Measurements from ENCODE around the gene LPGAT1. TPM values are rescaled to one million over a fixed set of nuclear protein-coding genes. Genes with fewer than 3 reads are reported as not detected.

LPGAT1 gene
- total RNA-seq, 2 donors from 2014 or later = 15.4 to 18.7 TPM

GRCh38 chr1:211811126-211811525 lies 19.4 kb downstream of the LPGAT1 start:
- Mint-ChIP-seq H3K36me3 (ENCODE audit: low read depth) (peaks cover 61% of the 10 kb centered on the region), H3K4me3 (no peak overlapping the region), H3K4me1 (peaks cover 8% of the 10 kb centered on the region), H3K27me3 (no peaks in the 10 kb centered on the region), H3K27ac (peak overlapping the region; percentile 15), H3K9me3 (no peaks in the 10 kb centered on the region)
- no peak for ATAC-seq (replicated peaks)

GRCh38 chr1:211808475-211808874 lies 22.1 kb downstream of the LPGAT1 start:
- no peak overlapping the region for H3K4me3 Mint-ChIP-seq
- H3K27me3 Mint-ChIP-seq = no peaks in the 10 kb centered on the region
- peaks cover 8% of the 10 kb centered on the region for H3K4me1 Mint-ChIP-seq
- H3K9me3 Mint-ChIP-seq = no peaks in the 10 kb centered on the region
- ATAC-seq (replicated peaks) = no peak
- H3K27ac Mint-ChIP-seq = no peak overlapping the region
- H3K36me3 Mint-ChIP-seq (ENCODE audit: low read depth) = peaks cover 80% of the 10 kb centered on the region

GRCh38 chr1:211804915-211805314 lies 25.6 kb downstream of the LPGAT1 start:
- Mint-ChIP-seq H3K4me3 (no peak overlapping the region), H3K4me1 (peaks cover 9% of the 10 kb centered on the region), H3K27me3 (no peaks in the 10 kb centered on the region), H3K9me3 (peaks cover 6% of the 10 kb centered on the region), H3K36me3 (ENCODE audit: low read depth) (peaks cover 77% of the 10 kb centered on the region), H3K27ac (no peak overlapping the region)
- no peak for ATAC-seq (replicated peaks)

GRCh38 chr1:211800925-211801607 lies 29.5 kb downstream of the LPGAT1 start:
- Mint-ChIP-seq H3K9me3 (peaks cover 6% of the 10 kb centered on the region), H3K4me1 (peaks cover 8% of the 10 kb centered on the region), H3K4me3 (no peak overlapping the region), H3K36me3 (ENCODE audit: low read depth) (peaks cover 48% of the 10 kb centered on the region), H3K27me3 (no peaks in the 10 kb centered on the region), H3K27ac (no peak overlapping the region)
- ATAC-seq (replicated peaks) = no peak

GRCh38 chr1:211797994-211798393 lies 32.6 kb downstream of the LPGAT1 start:
- H3K9me3 Mint-ChIP-seq = peaks cover 6% of the 10 kb centered on the region
- H3K4me1 Mint-ChIP-seq = peaks cover 8% of the 10 kb centered on the region
- H3K4me3 Mint-ChIP-seq = no peak overlapping the region
- no peaks in the 10 kb centered on the region for H3K27me3 Mint-ChIP-seq
- ATAC-seq (replicated peaks) = no peak
- H3K36me3 Mint-ChIP-seq (ENCODE audit: low read depth) = peaks cover 33% of the 10 kb centered on the region
- no peak overlapping the region for H3K27ac Mint-ChIP-seq

- Mint-ChIP-seq H3K27ac (no peak overlapping the region), H3K4me1 (no peaks in the 10 kb centered on the region), H3K4me3 (no peak overlapping the region), H3K36me3 (ENCODE audit: low read depth) (peaks cover 37% of the 10 kb centered on the region), H3K27me3 (no peaks in the 10 kb centered on the region), H3K9me3 (no peaks in the 10 kb centered on the region)
- no peak for ATAC-seq (replicated peaks)
These were observed 38.6 kb downstream of the LPGAT1 start for GRCh38 chr1:211791979-211792378.

- ATAC-seq (replicated peaks) = no peak
- Mint-ChIP-seq H3K4me1 (no peaks in the 10 kb centered on the region), H3K36me3 (ENCODE audit: low read depth) (peaks cover 57% of the 10 kb centered on the region), H3K27ac (no peak overlapping the region), H3K9me3 (no peaks in the 10 kb centered on the region), H3K4me3 (no peak overlapping the region), H3K27me3 (no peaks in the 10 kb centered on the region)
These were observed 40.7 kb downstream of the LPGAT1 start for GRCh38 chr1:211789641-211790464.

- Mint-ChIP-seq H3K9me3 (no peaks in the 10 kb centered on the region), H3K4me1 (no peaks in the 10 kb centered on the region), H3K27me3 (no peaks in the 10 kb centered on the region)
These were observed 41.9 kb downstream of the LPGAT1 start for GRCh38 chr1:211788626-211789025.

GRCh38 chr1:211783897-211784296 lies 46.7 kb downstream of the LPGAT1 start:
- Mint-ChIP-seq H3K36me3 (ENCODE audit: low read depth) (peaks cover 55% of the 10 kb centered on the region), H3K9me3 (no peaks in the 10 kb centered on the region), H3K27me3 (no peaks in the 10 kb centered on the region), H3K4me3 (no peak overlapping the region), H3K4me1 (no peaks in the 10 kb centered on the region), H3K27ac (no peak overlapping the region)
- no peak for ATAC-seq (replicated peaks)

More at GRCh38 chr1:211788626-211789025, 41.9 kb downstream of the LPGAT1 start:
- Mint-ChIP-seq H3K27ac (no peak overlapping the region), H3K36me3 (ENCODE audit: low read depth) (peaks cover 63% of the 10 kb centered on the region), H3K4me3 (no peak overlapping the region)
- ATAC-seq (replicated peaks) = no peak

GRCh38 chr1:211783266-211783665 lies 47.3 kb downstream of the LPGAT1 start:
- H3K4me1 Mint-ChIP-seq = no peaks in the 10 kb centered on the region
- H3K36me3 Mint-ChIP-seq (ENCODE audit: low read depth) = peaks cover 62% of the 10 kb centered on the region
- H3K9me3 Mint-ChIP-seq = no peaks in the 10 kb centered on the region
- no peak overlapping the region for H3K4me3 Mint-ChIP-seq
- no peak overlapping the region for H3K27ac Mint-ChIP-seq
- no peaks in the 10 kb centered on the region for H3K27me3 Mint-ChIP-seq
- no peak for ATAC-seq (replicated peaks)

- Mint-ChIP-seq H3K27ac (no peak overlapping the region), H3K4me3 (no peak overlapping the region), H3K27me3 (no peaks in the 10 kb centered on the region), H3K4me1 (no peaks in the 10 kb centered on the region), H3K36me3 (ENCODE audit: low read depth) (peaks cover 69% of the 10 kb centered on the region), H3K9me3 (no peaks in the 10 kb centered on the region)
- no peak for ATAC-seq (replicated peaks)
These were observed 49.3 kb downstream of the LPGAT1 start for GRCh38 chr1:211781260-211781659.

GRCh38 chr1:211775170-211775569 lies 55.4 kb downstream of the LPGAT1 start:
- Mint-ChIP-seq H3K27ac (no peak overlapping the region), H3K27me3 (no peaks in the 10 kb centered on the region), H3K4me3 (no peak overlapping the region), H3K36me3 (ENCODE audit: low read depth) (peaks cover 59% of the 10 kb centered on the region), H3K4me1 (no peaks in the 10 kb centered on the region), H3K9me3 (no peaks in the 10 kb centered on the region)
- ATAC-seq (replicated peaks) = no peak

- Mint-ChIP-seq H3K36me3 (ENCODE audit: low read depth) (peaks cover 37% of the 10 kb centered on the region), H3K4me3 (no peak overlapping the region), H3K27ac (no peak overlapping the region), H3K27me3 (no peaks in the 10 kb centered on the region), H3K9me3 (no peaks in the 10 kb centered on the region), H3K4me1 (peaks cover 7% of the 10 kb centered on the region)
- no peak for ATAC-seq (replicated peaks)
These were observed 65.9 kb downstream of the LPGAT1 start for GRCh38 chr1:211764701-211765100.

- Mint-ChIP-seq H3K27me3 (no peaks in the 10 kb centered on the region), H3K9me3 (no peaks in the 10 kb centered on the region), H3K4me1 (no peaks in the 10 kb centered on the region), H3K36me3 (ENCODE audit: low read depth) (peaks cover 53% of the 10 kb centered on the region), H3K4me3 (no peak overlapping the region), H3K27ac (no peak overlapping the region)
- no peak for ATAC-seq (replicated peaks)
These were observed 68.4 kb downstream of the LPGAT1 start for GRCh38 chr1:211762206-211762605.

- H3K27me3 Mint-ChIP-seq = no peaks in the 10 kb centered on the region
- no peak overlapping the region for H3K4me3 Mint-ChIP-seq
- no peaks in the 10 kb centered on the region for H3K9me3 Mint-ChIP-seq
- no peak for ATAC-seq (replicated peaks)
- H3K27ac Mint-ChIP-seq = no peak overlapping the region
- H3K4me1 Mint-ChIP-seq = no peaks in the 10 kb centered on the region
- peaks cover 46% of the 10 kb centered on the region for H3K36me3 Mint-ChIP-seq (ENCODE audit: low read depth)
These were observed 69.2 kb downstream of the LPGAT1 start for GRCh38 chr1:211761400-211761799.

Data from activated T-helper 17 cell treated with anti-CD3 and anti-CD28 coated beads, Interleukin-2, amount 50 U/mL, for 72 hours (primary cell).